ENCODE measurements around the gene G6PC1.

DNA sequence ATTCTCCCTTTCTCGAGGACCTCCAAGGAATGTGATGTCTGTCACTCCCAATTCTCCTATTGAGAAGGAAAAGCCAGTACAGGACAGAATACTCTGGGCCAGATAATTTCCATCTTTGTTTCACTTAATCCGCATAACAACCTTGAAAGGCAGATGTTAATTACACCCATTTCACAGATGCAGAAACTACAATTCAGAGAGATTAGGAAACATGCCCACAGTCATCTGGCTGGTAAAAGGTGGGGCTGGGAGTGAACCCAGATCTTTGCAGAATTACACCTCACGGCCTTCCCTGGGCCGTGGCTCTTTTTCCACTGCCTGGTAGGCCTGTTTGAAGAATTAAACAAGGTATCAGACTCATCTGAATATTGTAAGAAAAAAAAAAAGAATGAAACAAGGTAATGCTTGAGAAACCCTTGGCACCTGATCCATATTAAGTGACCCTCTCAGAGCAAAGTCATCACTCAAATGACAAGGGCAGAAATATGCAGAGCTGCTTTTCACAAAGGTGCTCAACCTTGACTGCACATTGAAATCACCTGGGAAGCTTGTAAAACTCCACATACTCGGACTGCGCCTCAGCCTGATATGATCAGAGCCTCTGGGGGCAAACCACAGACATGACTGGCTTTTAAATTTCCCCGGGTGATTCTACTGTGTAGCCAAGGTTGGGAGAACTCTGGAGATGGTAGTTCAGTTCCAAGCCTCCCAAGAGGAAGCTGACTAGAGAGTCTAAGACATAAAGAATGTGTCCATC lies 16.6 kb upstream of the G6PC1 start:
- TF ChIP-seq, protein P1, sequence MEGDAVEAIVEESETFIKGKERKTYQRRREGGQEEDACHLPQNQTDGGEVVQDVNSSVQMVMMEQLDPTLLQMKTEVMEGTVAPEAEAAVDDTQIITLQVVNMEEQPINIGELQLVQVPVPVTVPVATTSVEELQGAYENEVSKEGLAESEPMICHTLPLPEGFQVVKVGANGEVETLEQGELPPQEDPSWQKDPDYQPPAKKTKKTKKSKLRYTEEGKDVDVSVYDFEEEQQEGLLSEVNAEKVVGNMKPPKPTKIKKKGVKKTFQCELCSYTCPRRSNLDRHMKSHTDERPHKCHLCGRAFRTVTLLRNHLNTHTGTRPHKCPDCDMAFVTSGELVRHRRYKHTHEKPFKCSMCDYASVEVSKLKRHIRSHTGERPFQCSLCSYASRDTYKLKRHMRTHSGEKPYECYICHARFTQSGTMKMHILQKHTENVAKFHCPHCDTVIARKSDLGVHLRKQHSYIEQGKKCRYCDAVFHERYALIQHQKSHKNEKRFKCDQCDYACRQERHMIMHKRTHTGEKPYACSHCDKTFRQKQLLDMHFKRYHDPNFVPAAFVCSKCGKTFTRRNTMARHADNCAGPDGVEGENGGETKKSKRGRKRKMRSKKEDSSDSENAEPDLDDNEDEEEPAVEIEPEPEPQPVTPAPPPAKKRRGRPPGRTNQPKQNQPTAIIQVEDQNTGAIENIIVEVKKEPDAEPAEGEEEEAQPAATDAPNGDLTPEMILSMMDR (conservative IDR thresholded peaks at IDR 0.05 in 1 of 2, IDR thresholded peaks at IDR 0.05 in 1 of 2; ENCODE audit: extremely low read depth in 1 of 2, insufficient read depth in 1 of 2, low read depth in 1 of 2, low read length in 2 of 2) = no peak
- no peak for TF ChIP-seq EZH2 (IDR thresholded peaks at IDR 0.05; ENCODE audit: borderline replicate concordance, low read length)
